ENCODE measurements around the gene ALX3.

The ALX3 gene

DNA sequence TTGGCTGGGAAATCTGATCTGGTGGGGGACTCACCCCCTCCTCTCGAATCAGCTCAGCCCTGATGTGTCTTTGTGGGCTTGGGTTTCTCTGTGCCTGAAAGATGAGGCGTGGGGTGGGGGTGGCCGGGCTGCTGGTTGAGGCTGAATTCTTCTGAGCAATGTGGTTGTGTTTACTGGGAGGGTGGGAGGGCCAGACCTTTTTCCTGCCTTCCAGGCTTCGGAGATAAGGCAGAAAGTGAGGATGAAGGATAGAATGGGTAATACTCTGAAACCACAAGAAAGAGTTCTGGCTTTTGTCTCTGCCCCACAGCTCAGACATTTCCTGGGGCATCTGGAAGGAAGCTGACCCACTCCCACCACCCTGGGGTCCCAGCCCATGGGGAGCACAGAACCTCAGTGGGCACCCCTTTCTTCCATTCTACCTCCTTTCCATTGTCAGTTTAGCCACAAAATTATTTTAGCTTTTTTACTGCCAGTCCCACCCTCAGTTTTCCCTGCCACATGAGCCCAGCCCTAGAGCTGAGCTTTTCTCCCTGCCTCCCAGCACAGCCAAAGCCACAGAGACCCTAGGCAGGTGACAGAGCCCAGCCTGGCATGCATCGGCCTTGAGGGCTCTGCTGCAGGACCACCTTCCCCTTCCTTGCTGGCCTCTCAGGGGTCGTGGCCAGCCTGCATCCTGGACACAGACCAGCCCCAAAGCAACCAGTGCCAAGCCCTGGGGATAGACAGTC, 11.2 kb downstream of the ALX3 start:
- no peak for FAIRE-seq
- TF ChIP-seq, protein P1, sequence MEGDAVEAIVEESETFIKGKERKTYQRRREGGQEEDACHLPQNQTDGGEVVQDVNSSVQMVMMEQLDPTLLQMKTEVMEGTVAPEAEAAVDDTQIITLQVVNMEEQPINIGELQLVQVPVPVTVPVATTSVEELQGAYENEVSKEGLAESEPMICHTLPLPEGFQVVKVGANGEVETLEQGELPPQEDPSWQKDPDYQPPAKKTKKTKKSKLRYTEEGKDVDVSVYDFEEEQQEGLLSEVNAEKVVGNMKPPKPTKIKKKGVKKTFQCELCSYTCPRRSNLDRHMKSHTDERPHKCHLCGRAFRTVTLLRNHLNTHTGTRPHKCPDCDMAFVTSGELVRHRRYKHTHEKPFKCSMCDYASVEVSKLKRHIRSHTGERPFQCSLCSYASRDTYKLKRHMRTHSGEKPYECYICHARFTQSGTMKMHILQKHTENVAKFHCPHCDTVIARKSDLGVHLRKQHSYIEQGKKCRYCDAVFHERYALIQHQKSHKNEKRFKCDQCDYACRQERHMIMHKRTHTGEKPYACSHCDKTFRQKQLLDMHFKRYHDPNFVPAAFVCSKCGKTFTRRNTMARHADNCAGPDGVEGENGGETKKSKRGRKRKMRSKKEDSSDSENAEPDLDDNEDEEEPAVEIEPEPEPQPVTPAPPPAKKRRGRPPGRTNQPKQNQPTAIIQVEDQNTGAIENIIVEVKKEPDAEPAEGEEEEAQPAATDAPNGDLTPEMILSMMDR (IDR thresholded peaks at IDR 0.05; ENCODE audit: insufficient read depth, missing control alignments): no peak
- DNase-seq (ENCODE audit: insufficient read length, low spot score): no peak

DNA sequence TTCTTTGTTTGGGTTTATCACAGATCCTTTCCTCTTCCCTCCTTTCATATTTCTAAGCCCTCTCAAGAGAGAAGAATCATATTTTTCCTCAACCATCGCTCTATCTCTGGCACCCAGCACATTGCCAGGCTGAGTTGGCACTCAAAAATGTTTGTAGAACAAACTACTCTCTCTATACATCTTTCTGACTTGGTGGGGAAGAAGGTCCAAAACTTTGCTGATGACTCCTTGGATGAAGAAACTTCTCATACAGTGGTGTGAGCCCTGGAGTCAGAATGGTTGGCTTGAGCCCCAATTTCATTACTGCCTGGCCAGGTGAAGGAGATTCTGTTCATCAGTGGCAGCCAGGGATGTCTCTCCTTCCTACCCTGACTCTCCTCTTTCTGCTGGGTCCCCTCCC, 11.9 kb downstream of the ALX3 start:
- FAIRE-seq (no peak), DNase-seq (ENCODE audit: insufficient read length, low spot score) (no peak)
- TF ChIP-seq, protein P1 (IDR thresholded peaks at IDR 0.05; ENCODE audit: insufficient read depth, missing control alignments): no peak

DNA sequence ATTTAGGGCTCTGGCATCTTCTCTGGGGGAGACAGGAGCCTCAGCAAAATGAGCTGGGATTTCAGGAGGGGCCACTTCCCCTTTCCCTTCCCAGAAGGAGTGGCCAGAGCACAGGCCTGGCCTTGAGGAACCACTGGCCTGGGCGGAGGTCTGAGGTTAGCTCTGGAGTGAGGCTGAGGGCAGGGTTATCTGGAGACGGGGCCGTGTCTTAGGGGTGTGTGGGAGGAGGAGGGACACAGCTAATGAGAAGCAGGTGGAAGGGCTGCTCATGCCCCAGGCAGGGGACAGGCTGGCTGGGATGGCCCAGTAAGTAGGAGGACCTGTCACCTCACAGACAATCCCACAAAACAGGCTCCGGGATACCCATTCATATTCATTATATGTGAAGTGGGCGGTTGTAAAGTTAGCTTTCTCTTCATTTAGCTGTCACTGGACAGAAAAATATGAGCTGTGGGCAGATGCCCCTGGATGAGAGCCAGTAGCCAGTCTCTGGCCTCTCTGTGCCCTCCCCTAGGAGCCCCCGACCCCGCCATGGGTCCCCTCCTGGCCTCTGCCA, 12.4 kb downstream of the ALX3 start:
- FAIRE-seq (no peak), DNase-seq (ENCODE audit: insufficient read length, low spot score) (no peak)
- TF ChIP-seq, protein P1 (IDR thresholded peaks at IDR 0.05; ENCODE audit: insufficient read depth, missing control alignments): no peak

DNA sequence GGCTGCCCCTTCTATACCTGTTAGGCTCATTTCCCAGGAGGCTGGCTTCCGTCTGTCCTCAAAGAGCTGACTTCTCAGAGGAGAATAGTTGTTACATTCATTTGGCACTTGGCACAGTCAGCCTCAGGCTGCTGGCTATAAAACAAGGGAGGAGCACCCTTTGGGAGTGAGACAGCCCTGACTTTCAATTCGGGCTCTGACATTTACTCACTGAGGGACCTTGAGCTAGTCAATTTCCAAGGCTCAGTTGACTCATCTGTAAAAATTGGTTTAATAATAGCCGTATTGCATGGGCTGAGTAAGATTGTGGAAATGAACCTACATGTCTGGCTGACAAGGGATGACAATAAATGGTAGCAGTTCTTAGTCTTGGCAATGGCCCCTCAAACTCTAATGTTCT, 13.7 kb downstream of the ALX3 start:
- DNase-seq (ENCODE audit: insufficient read length, low spot score): no peak
- no peak for FAIRE-seq
- TF ChIP-seq, protein P1 (IDR thresholded peaks at IDR 0.05; ENCODE audit: insufficient read depth, missing control alignments): no peak

DNA sequence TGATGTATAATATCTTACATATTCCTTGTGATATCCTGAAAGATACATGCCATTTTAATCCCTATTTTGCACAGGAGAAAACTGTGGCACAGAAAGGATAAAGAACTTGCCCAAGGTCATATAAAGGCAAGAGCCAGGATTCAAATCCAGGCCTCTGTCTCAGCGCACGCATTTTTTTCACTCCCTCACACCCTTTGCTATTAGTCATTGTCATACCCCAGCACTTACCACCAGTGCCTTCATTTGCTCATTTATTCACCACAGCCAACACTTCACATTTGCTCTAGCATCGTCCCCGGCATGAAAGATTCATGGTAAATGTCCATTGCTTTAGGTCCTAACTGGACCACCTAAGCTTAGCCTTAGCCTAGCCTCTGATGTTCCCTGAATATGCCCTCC, 14.2 kb downstream of the ALX3 start:
- no peak for DNase-seq (ENCODE audit: insufficient read length, low spot score)
- TF ChIP-seq, protein P1 (IDR thresholded peaks at IDR 0.05; ENCODE audit: insufficient read depth, missing control alignments): no peak
- no peak for FAIRE-seq

DNA sequence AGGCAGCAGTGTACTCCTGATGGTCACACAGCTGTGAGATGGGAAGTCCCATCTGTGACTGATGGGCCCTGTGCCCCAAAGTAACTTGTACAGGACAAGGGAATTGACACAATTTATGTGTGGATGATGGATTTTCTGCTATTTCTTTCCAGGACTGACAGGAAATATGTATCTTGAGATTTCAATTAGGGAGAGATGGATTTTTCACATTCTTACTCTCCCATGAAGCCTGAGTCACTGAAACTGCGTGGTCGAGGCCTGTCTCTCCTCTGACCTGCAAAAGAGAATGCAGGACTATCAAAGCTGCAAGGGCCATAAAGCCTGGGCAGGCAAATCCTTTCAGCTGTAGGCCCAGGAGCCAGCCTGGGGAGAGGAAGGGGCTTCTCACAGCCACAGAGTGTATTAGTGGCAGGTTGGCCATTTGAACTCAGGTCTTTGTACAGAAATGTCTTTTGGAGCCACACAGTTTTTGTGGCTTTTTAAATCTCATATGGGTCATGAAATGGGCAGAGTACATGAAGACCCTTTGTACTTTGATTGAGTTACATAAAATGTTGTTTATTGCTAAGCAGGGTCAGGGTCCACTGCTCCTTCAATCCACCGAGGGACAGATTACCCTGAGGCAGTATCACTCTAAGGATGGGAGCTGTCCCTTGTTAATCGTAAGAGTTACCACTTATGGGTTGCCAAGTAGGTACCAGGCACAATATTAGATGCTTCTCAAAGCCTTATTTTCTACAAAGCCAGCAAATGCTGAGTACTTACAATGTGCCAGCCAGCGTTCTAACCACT, 14.8 kb downstream of the ALX3 start:
- FAIRE-seq: no peak
- DNase-seq (ENCODE audit: insufficient read length, low spot score): no peak
- TF ChIP-seq, protein P1 (IDR thresholded peaks at IDR 0.05; ENCODE audit: insufficient read depth, missing control alignments): no peak

Measured in D721Med (cell line).